Lower lobe of right lung (tissue), 2 donors: Measurements from ENCODE around the gene LACRT. TPM values are rescaled to one million over a fixed set of nuclear protein-coding genes. Genes with fewer than 3 reads are reported as not detected.
"Not testable (repeated sequence)": the region's sequence is repeated elsewhere in the genome, so short reads cannot be mapped to it uniquely, and the experiment has no call there.

ENCODE experiments used
- ATAC-seq, 2 donors: fragments of 200-7000 bp; cut with Tn5 transposase; one replicate each; pipeline ENCODE4 v1.9.1; 2020 to 2022; ENCODE audit warnings: mild to moderate bottlenecking in 2 of 2, moderate library complexity in 2 of 2
- DNase-seq: peaks from one replicate; pipeline ENCODE4 v3.0.0-alpha.2; 2020
- H3K27ac ChIP-seq: fragments of 200-600 bp; one replicate; pipeline ENCODE4 v1.8.0; 2022
- H3K27me3 ChIP-seq: fragments of 200-600 bp; one replicate; pipeline ENCODE4 v1.8.0; 2022; ENCODE audit warnings: low read depth
- H3K36me3 ChIP-seq: fragments of 200-600 bp; one replicate; pipeline ENCODE4 v1.8.0; 2022; ENCODE audit warnings: mild to moderate bottlenecking
- H3K4me1 ChIP-seq: fragments of 200-600 bp; one replicate; pipeline ENCODE4 v1.8.0; 2022
- H3K4me3 ChIP-seq: fragments of 200-600 bp; one replicate; pipeline ENCODE4 v1.8.0; 2022; ENCODE audit warnings: mild to moderate bottlenecking
- H3K9me3 ChIP-seq: fragments of 200-600 bp; one replicate; pipeline ENCODE4 v1.8.0; 2022
- intact Hi-C: fragments of 100-400 bp; cut with DNase I; formaldehyde crosslinking; loops from one replicate; pipeline ENCODE4 v1.11.0; 2022
- total RNA-seq: library from RNA; stranded (reverse); fragmentation: NEBNext Ultra II Directional; extraction: Animal tissue kit (Norgen Biotek cat#: 25700); gene quantifications from one replicate; pipeline ENCODE4 v1.2.1, GENCODE V29; 2021
- TF ChIP-seq, protein P1 (sequence below): fragments of 200-600 bp; IDR thresholded peaks from one replicate; pipeline ENCODE4 v1.8.0; 2022; ENCODE audit warnings: antibody characterized with exemption, mild to moderate bottlenecking
- donor health status: DM: no; HTN: yes; CAD: no; lungs with severe emphysema.

Gene LACRT
- total RNA-seq, 1 donor from 2014 or later: not detected

DNA sequence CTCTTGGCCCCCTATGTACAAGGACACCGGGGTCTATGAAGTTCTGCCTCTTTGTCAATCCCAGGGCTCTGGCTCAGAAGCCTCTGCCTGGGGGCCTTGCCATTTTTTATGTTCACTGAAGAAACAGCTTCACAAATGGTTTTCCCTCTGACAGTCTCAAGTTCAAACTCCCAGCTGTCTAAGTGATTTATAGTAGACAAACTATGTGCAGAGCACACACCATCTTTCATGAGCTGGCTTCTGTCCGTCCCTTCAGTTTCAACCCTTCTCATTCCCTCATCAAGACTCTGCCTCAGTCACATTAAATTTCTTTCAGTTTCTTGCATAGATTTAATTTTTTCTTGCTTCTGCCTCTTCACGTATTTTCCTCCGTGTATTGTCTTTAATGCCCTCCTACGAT lies 16.2 kb upstream of the LACRT start:
- Histone ChIP-seq H3K4me1 (no peaks in the 10 kb centered on the region), H3K36me3 (no peaks in the 10 kb centered on the region), H3K27me3 (peaks cover 6% of the 10 kb centered on the region), H3K4me3 (no peak overlapping the region), H3K27ac (no peak overlapping the region), H3K9me3 (no peaks in the 10 kb centered on the region)
- intact Hi-C loops: no loop called here
- TF ChIP-seq, protein P1, sequence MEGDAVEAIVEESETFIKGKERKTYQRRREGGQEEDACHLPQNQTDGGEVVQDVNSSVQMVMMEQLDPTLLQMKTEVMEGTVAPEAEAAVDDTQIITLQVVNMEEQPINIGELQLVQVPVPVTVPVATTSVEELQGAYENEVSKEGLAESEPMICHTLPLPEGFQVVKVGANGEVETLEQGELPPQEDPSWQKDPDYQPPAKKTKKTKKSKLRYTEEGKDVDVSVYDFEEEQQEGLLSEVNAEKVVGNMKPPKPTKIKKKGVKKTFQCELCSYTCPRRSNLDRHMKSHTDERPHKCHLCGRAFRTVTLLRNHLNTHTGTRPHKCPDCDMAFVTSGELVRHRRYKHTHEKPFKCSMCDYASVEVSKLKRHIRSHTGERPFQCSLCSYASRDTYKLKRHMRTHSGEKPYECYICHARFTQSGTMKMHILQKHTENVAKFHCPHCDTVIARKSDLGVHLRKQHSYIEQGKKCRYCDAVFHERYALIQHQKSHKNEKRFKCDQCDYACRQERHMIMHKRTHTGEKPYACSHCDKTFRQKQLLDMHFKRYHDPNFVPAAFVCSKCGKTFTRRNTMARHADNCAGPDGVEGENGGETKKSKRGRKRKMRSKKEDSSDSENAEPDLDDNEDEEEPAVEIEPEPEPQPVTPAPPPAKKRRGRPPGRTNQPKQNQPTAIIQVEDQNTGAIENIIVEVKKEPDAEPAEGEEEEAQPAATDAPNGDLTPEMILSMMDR: no peak
- DNase-seq: no peak
- ATAC-seq: no peak

DNA sequence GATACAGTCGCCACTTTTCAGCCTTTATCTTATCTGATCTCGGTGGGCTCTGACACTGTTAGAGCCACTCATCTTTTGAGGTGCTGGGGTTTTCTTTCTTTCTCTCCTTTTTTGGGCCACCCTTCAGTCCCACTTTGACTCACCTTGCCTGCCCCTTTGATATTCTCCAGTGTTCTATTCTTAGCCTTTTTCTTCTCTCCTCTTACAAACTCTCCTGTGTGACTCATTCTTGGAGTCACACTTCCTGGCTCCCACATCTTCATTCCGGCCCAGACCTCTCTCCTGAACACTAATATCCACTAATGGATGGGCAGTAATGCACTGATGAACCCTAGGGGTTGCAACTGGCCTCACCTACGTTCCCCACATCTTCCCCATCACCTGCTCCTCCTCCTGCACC lies 15.7 kb upstream of the LACRT start:
- no peak overlapping the region for H3K4me3 ChIP-seq
- H3K36me3 ChIP-seq: no peaks in the 10 kb centered on the region
- no peak for ATAC-seq
- H3K27ac ChIP-seq: no peak overlapping the region
- intact Hi-C loops: no loop called here
- H3K9me3 ChIP-seq: no peaks in the 10 kb centered on the region
- TF ChIP-seq, protein P1: no peak
- DNase-seq: no peak
- no peaks in the 10 kb centered on the region for H3K4me1 ChIP-seq
- peaks cover 6% of the 10 kb centered on the region for H3K27me3 ChIP-seq

- Histone ChIP-seq H3K27ac (no peak overlapping the region), H3K27me3 (peaks cover 6% of the 10 kb centered on the region), H3K4me1 (no peaks in the 10 kb centered on the region), H3K36me3 (no peaks in the 10 kb centered on the region), H3K4me3 (no peak overlapping the region), H3K9me3 (no peaks in the 10 kb centered on the region)
- TF ChIP-seq, protein P1: no peak
- intact Hi-C loops: no loop called here
- DNase-seq (no peak), ATAC-seq (no peak)
Observed at GRCh38 chr12:54649825-54650224, 15.1 kb upstream of the LACRT start.

DNA sequence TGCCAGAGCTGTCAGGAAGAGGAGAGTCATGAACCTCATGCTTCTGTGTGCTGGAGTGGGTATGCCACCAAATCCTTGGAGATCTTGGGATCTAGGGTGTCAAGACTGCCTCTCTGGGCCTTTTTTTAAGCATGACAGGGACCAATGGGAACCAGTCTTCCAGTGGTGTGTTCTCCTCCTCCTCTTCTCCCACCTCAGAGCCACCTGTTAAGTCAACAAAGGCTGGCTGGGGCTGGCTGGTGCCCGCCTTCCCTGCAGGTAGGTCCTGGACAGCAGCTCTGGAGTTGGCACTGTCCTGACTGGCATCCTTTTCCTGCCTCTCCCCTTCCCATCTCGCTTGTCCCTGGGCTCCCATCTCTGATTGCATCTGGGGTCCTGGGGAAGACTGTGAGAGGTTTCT lies 13.6 kb upstream of the LACRT start, which contains the start of gene DCD:
Gene DCD, minus strand, starts transcription at position 101 of the 400 bp plus-strand sequence. Its CDS starts 62 bp downstream, at position 39.
- Histone ChIP-seq H3K36me3 (no peaks in the 10 kb centered on the region), H3K4me1 (no peaks in the 10 kb centered on the region), H3K9me3 (no peaks in the 10 kb centered on the region), H3K27me3 (peaks cover 10% of the 10 kb centered on the region), H3K4me3 (no peak within 1 kb of the TSS), H3K27ac (no peak within 1 kb of the TSS)
- DNase-seq (no peak), ATAC-seq (no peak)
- TF ChIP-seq, protein P1: no peak
- intact Hi-C loops: no loop called here

DNA sequence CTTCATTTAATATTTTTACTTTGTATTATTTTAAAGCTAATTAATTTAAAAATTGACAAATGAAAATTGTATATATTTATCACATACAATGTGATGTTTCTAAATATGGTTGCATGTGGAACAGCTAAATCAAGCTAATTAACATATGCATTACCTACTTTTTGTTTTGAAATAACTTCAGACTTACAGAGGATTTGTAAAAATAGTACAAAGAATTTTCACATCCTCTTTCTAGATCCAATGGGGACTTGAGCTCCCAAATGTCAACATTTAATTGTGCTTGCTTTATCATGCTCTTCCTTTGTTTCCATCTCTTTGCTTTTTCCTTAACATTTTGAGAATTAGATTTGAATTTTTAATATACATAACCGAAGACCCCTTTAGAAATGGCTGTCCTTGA lies 6.9 kb upstream of the LACRT start:
- Histone ChIP-seq H3K4me3 (no peak overlapping the region), H3K36me3 (no peaks in the 10 kb centered on the region), H3K4me1 (no peaks in the 10 kb centered on the region), H3K9me3 (no peaks in the 10 kb centered on the region), H3K27ac (no peak overlapping the region), H3K27me3 (peaks cover 4% of the 10 kb centered on the region)
- intact Hi-C loops: no loop called here
- ATAC-seq: no peak
- no peak for DNase-seq
- TF ChIP-seq, protein P1: no peak

DNA sequence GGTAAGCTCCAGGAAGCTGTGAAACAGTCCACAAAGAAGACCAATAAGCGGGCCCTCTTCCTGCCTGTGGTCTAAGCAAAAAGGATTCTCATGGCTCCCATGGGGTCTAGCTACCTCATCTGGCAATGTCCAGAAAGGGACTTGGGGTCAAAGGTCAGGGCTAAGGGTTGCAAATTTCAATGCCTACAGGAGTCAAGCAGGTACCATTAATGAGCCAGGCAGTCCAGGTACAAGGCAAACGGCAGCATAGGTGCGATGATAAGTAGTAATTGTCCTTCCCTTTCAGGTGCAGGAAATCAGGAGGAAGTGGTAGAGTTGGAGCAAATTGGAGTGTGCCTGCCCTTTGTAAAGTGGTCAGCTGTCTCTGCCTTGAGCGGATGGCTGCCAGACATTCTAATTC lies 6.4 kb upstream of the LACRT start:
- no peak overlapping the region for H3K27ac ChIP-seq
- peaks cover 4% of the 10 kb centered on the region for H3K27me3 ChIP-seq
- TF ChIP-seq, protein P1: no peak
- no peaks in the 10 kb centered on the region for H3K4me1 ChIP-seq
- DNase-seq (no peak), ATAC-seq (no peak)
- intact Hi-C loops: no loop called here
- no peaks in the 10 kb centered on the region for H3K9me3 ChIP-seq
- no peaks in the 10 kb centered on the region for H3K36me3 ChIP-seq
- no peak overlapping the region for H3K4me3 ChIP-seq

- H3K27ac ChIP-seq, intact Hi-C loops, ATAC-seq: not testable (repeated sequence)
Observed at GRCh38 chr12:54639112-54639511, 4.4 kb upstream of the LACRT start.

More at GRCh38 chr12:54639112-54639511, 4.4 kb upstream of the LACRT start:
- H3K4me3 ChIP-seq, H3K4me1 ChIP-seq, H3K9me3 ChIP-seq, H3K36me3 ChIP-seq, H3K27me3 ChIP-seq, DNase-seq: not testable (repeated sequence)
